H1 (cell line): ENCODE results near the gene CLDND1. TPM values are rescaled to one million over a fixed set of nuclear protein-coding genes. Genes with fewer than 3 reads are reported as not detected.

Experiments used
- ATF3 ChIP-seq: IDR thresholded peaks from 2 replicates; pipeline ENCODE4 v1.6.1; 2011; ENCODE audit warnings: low read depth, mild to moderate bottlenecking, low read length; ENCODE audit not compliant: insufficient read depth
- CTCF ChIP-seq, 3 experiments: IDR thresholded peaks; 1 replicate in 2 of 3; 2 replicates in 1 of 3; pipeline versions ENCODE4 v1.5.1 to v1.6.1; 2011; ENCODE audit warnings: low read length in 3 of 3, mild to moderate bottlenecking in 3 of 3, inconsistent platforms in 2 of 3, low read depth in 1 of 3, moderate library complexity in 1 of 3; ENCODE audit not compliant: insufficient read depth in 1 of 3; ENCODE audit errors: control extremely low read depth in 1 of 3
- NRF1 ChIP-seq: IDR thresholded peaks from 2 replicates; pipeline ENCODE4 v1.6.1; 2011; ENCODE audit warnings: mild to moderate bottlenecking, low read depth, low read length, improper control_type of control experiment
- SIRT6 ChIP-seq: IDR thresholded peaks from one replicate; pipeline ENCODE4 v1.7.1; 2012; ENCODE audit warnings: low read length, inconsistent platforms
- SIX5 ChIP-seq: IDR thresholded peaks from 2 replicates; pipeline ENCODE4 v1.6.1; 2011; ENCODE audit warnings: mild to moderate bottlenecking, low read depth, low read length
- USF2 ChIP-seq: IDR thresholded peaks from 2 replicates; pipeline ENCODE4 v1.6.1; 2011; ENCODE audit warnings: low read length, improper control_type of control experiment
- polyA plus RNA-seq, 7 experiments: library from polyadenylated mRNA; depleted of rRNA in 3 of 7; stranded (reverse) in 5 of 7; unstranded in 2 of 7; fragments of >200 nt in 5 of 7; fragments of 200-250 nt in 2 of 7; gene quantifications; 1 replicate in 5 of 7; 2 replicates in 1 of 7; 4 replicates in 1 of 7; pipeline versions ENCODE4 v1.2.1 to v1.2.3, GENCODE V29; 2011 to 2013; ENCODE audit warnings: missing spikeins in 2 of 7, mixed read lengths in 2 of 7
- total RNA-seq: library from RNA; stranded (reverse); fragmentation: NEBNext Ultra II Directional; extraction: Animal tissue kit (Norgen Biotek cat#: 25700); gene quantifications from 2 replicates; pipeline ENCODE4 v1.2.1, GENCODE V29; 2021

The CLDND1 gene
- total and polyA plus RNA-seq, 2 of the 8 experiments (the other 6 are each of a cell fraction or from before 2014, with no cell fraction given), result 68.2 to 152 TPM

- TF ChIP-seq USF2, result no peak
- TF ChIP-seq ATF3, result no peak
- no peak for TF ChIP-seq SIRT6
- no peak for TF ChIP-seq SIX5
- no peak for TF ChIP-seq NRF1
- no peak for TF ChIP-seq CTCF (IDR thresholded peaks at IDR 0.05; ENCODE audit: control extremely low read depth in 1 of 3, insufficient read depth in 1 of 3, low read depth in 1 of 3, low read length in 3 of 3)
These were observed 45.7 kb upstream of the CLDND1 start (continued) for GRCh38 chr3:98568402-98568801.
